Endometrium (tissue), 2 donors: ENCODE measurements around the gene MROH7.

ENCODE experiments used
- FAIRE-seq: peaks from 2 replicates; lab custom pipeline; 2012; peaks lifted over from hg19 to GRCh38; lab: Jason Lieb, UNC
- donor health status: control.
- donor health status: control.

Gene MROH7

DNA sequence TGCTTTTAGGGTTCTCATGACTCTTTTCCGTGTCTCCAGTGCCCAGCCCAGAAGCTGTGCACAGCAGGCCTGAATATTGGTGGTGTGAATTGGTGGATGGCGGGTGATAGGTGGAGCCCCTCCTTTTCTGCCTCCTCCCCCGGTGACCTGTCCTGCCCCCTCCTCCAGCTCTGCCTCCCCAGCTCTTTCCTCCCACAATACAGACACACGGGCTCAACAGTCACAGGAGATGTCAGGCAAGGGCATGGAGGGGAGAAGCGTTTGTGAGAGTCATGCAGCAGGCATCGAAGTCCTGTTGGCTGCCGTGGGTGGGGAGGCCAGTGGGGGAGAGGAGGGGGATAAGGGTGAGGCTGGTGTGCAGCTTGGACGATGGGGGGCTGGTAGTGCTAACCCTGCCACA, 56.8 kb downstream of the MROH7 start:
- FAIRE-seq = no peak

DNA sequence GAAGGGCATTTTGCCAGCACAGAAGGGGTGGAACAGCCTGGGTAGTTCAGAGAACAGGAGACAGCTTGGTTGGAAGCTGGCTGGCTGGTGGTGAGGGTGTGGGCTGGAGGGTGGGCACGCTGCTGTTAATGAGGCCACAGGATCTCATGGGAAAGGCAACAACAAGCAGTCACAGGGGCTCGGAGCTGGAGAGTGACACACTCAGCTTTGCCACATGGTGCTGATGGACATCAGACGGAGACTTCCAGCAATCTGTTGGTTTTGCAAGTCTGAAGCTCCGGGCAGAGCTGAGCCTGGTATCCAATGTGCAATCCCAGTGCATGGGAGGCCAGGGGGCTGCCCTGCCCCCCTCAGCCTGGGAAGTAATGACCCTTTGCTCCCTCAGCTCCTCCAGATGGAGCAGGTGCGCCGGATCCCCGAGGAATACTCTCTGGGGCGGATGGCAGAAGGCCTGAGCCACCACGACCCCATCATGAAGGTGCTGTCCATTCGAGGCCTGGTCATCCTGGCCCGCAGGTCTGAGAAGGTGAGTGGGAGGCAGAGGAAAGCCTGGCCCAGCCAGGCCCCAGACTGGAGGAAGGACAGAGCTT, 58.4 kb downstream of the MROH7 start:
- no peak for FAIRE-seq

- FAIRE-seq = no peak
Observed at GRCh38 chr1:54701066-54701465, 59.5 kb downstream of the MROH7 start.

GRCh38 chr1:54701996-54702395, 60.4 kb downstream of the MROH7 start:
- no peak for FAIRE-seq

DNA sequence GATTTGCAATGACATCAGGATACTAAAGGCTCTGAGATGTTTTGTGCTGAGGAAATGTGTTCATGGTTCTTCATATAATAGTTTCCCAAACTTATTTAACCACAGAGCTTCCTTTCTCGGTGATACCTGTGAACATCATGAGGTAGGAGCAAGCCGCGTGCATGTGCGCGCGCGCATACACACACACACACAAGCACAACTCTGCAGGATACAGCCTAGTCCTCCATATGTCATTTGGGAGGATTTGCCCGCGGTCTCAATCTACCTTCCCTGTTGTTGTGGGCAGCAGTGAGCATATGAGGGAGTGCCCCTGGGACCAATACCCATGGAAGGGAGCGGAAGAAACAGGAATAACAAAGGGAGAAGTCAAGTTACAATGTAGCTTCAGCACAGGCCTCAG, 61.9 kb downstream of the MROH7 start:
- no peak for FAIRE-seq

DNA sequence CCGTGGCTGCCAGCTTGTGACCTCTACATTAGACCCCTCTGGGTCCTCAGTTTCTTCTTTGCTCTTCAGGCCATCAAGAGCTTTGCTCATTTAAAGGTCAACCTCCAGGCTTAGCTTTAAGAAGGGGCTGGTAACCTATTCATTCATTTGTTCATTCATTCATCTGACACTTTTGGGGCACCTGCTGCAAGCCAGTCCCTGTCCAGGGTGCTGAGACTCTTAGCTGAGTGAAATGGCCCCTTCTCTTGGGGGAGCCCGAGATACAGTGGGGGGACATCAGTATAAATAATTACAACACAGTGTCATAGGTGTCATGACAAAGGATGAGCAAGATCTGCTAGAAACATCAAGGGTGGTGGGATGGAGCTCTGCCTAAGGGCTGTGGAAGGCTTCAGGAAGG, 63.6 kb downstream of the MROH7 start:
- FAIRE-seq = no peak

- FAIRE-seq = no peak
Observed at GRCh38 chr1:54706419-54706818, 64.8 kb downstream of the MROH7 start.

DNA sequence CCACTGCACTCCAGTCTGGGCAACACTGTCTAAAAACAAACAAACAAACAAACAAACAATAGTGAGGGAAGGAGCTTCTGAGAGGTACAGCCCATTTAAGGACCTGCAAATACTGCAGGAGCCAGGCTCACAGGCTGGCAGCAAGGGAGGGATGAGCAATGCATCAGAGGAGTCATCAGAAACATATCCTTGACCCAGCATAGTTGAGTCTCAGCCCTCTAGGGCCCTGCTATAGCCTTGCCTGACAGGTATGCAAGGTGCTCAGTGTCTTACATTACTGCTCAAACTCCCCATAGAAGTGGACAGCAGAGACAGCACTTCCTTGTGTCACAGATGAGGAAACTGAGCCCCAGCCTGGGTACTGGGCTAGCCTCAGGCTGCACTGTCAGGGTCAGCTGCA, 66.8 kb downstream of the MROH7 start:
- no peak for FAIRE-seq

- FAIRE-seq = no peak
Observed at GRCh38 chr1:54709547-54710292, 68.1 kb downstream of the MROH7 start.

DNA sequence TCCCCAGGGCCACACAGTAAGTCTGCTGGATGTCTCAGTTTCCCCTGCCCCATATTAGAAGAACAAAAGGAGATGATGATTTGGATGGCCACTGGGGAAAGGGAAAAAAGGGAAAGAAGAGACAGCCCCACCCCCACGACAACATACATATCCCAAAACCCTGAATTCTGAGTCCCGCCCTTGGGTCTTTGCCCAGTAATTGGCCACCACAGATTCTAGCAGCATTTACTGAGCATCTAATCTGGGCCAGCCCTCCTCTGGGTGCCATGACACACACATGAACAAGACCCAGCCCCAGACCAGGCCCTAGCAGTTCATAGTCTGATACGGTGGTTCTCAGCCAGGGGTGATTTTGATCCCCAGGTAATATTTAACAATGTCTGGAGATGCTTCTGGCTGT, 68.8 kb downstream of the MROH7 start:
- no peak for FAIRE-seq

DNA sequence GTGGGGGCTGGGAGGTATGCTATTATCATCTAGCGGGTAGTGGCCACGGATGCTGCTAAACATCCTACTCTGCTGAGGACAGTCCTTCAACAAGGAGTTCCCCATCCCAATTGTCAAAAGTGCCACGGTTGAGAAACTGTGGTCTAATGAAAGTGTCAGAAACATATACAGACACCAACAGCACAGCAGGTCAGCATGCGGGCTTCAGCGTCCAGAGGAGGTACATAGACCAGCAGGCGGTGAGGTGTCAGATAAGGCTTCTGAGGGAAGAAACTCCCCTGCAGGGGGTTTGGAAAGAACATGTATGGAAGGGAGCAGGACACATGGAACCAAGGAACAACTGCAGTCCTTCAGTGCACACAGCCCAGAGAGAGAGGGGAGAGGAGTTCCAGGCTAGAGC, 69.3 kb downstream of the MROH7 start:
- FAIRE-seq = no peak

- FAIRE-seq = no peak
Observed at GRCh38 chr1:54711536-54711935, 70.0 kb downstream of the MROH7 start.

- FAIRE-seq = no peak
Observed at GRCh38 chr1:54714881-54715492, 73.4 kb downstream of the MROH7 start.

GRCh38 chr1:54715493-54716298, 74.1 kb downstream of the MROH7 start, which contains the start of gene TTC4:
Gene TTC4 (plus strand): TSS chr1:54715861. CDS start chr1:54715909, 48 bp downstream.
- FAIRE-seq = no peak

DNA sequence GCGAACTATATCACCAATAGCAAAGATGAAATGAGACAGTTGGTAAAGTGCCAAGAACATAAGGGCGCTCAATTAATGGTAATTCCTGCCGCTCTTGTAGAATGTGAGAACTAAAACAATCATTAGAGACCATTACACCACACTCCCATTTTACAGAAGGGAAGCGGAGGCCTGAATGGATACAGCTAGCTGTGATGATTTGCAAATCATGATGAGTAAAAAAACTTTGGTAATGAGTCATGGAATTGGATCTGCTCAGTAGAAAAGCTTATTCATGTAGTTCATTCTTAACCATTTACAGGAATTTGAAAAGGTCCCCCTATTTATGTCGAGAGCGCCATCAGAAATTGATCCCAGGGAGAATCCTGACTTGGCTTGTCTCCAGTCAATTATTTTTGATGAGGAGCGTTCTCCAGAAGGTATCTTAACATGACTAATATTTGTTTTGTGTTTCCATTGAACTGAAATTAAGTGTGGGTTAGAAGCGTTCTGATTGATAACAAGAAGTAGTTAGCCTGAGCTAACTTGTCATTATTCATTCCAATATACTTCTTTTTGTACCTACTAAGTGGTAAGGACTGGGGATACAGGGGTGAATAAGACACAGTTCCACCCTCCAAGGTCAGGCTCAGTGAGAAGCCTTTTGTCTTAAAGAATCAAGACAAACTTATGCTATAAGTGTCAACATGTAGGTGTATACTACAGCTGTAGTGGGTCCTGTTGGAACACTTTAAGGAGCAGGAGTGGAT, 74.9 kb downstream of the MROH7 start:
- no peak for FAIRE-seq

GRCh38 chr1:54721719-54722118, 80.1 kb downstream of the MROH7 start:
- no peak for FAIRE-seq

- FAIRE-seq = no peak
Observed at GRCh38 chr1:54723985-54724384, 82.4 kb downstream of the MROH7 start.

GRCh38 chr1:54724771-54725170, 83.2 kb downstream of the MROH7 start:
- FAIRE-seq = no peak

GRCh38 chr1:54728027-54728426, 86.4 kb downstream of the MROH7 start:
- no peak for FAIRE-seq

GRCh38 chr1:54736685-54737084, 95.1 kb downstream of the MROH7 start:
- FAIRE-seq = no peak

GRCh38 chr1:54738244-54738643, 96.7 kb downstream of the MROH7 start:
- no peak for FAIRE-seq

DNA sequence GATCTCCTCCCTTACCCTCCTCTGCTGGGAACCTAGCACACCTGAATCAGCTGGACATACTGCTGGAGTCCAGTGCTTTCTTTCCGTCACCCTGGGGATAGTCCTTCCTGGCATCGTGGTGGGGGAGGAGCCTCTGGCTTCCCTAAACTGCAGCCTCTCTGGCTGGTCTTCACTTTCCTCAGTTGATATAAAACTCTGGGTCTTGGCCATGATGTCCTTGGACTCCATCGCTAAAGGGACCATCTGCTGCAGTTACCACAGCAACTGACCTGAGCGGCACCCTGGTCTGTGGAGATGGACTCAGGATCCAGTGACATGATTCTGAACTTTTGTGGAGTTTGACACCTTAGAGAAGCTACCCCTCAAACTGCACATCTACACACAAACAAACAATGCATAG, 99.9 kb downstream of the MROH7 start:
- no peak for FAIRE-seq
